ENCODE measurements around the gene LRRK1.

DNA sequence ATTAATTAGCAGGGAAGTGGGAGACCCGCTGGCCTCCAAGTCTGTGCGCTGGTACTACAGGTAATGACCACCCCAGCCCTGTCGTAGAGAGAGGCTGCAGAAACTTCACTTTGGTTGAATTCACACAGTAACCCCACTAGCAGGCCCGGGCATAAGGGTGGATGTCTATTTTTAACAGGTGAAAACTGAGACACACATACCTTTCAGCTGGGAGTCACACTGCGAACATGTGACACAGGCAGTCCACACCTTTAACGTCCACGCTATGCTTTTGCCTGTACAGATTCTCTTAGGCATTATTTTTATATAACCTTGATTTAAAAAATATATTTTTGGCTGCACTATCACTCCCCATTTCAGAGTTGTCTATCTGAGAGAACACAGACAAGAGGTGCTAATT lies 3.9 kb downstream of the LRRK1 start:
- TF ChIP-seq, protein P1, sequence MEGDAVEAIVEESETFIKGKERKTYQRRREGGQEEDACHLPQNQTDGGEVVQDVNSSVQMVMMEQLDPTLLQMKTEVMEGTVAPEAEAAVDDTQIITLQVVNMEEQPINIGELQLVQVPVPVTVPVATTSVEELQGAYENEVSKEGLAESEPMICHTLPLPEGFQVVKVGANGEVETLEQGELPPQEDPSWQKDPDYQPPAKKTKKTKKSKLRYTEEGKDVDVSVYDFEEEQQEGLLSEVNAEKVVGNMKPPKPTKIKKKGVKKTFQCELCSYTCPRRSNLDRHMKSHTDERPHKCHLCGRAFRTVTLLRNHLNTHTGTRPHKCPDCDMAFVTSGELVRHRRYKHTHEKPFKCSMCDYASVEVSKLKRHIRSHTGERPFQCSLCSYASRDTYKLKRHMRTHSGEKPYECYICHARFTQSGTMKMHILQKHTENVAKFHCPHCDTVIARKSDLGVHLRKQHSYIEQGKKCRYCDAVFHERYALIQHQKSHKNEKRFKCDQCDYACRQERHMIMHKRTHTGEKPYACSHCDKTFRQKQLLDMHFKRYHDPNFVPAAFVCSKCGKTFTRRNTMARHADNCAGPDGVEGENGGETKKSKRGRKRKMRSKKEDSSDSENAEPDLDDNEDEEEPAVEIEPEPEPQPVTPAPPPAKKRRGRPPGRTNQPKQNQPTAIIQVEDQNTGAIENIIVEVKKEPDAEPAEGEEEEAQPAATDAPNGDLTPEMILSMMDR (conservative IDR thresholded peaks at IDR 0.05; ENCODE audit: low read depth, low read length): no peak
- no peak for TF ChIP-seq EZH2 (IDR thresholded peaks at IDR 0.05; ENCODE audit: low read length, unreplicated experiment)
- TF ChIP-seq EZH2phosphoT487 (IDR thresholded peaks at IDR 0.05; ENCODE audit: borderline replicate concordance, low read length): no peak
